Smooth muscle cell of the brain vasculature (primary cell): ENCODE measurements around the gene GINS1.

Experiments used
- DNase-seq: peaks from one replicate; pipeline ENCODE4 v3.0.0-alpha.2; 2012; ENCODE audit warnings: low read depth, low spot score

GINS1 gene

DNA sequence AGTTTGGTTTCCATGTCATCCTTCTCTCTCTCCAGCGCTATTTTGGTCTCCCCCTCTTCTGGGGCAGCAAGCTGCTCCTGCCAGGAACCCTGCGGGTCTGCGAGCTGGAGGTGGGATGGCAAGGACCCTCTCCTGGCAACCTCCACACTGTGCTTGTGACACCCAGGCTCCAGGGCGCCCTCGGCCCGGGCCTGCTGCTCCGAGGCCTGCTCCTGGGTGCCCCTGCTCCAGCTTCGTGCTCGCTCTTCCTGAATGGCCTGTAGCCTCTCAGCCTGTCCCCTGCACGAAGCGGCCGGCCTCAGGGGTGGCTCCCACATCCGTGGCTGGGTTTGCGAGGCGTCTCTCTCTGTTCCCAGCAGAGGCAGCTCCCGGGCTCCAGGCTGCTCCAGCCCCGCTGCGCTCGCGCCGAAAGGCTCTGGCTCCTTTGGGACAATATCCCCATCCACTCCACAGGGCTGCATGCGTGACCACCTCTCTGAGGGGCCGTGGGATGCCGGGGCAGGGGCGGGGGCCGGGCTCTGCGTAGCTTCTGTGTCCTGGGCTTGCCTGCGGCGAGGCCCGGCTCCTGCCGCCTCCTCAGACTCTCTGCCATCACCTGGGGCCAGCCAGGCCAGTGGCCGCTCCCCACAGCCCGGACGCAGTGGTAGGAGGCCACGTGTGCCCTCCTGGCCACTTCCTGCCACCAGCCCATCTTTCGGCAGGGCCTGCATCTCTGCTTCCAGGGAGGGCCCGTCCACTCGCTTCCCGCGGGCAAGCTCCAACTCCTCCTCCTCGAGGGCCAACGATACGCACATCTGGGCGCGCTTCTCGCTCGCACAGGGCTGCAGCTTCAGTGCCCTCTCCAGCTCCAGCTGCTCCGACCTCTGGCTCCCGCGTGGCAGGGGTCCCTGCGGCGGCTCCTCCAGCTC is 68.9 kb downstream of the GINS1 start:
- DNase-seq = no peak

GRCh38 chr20:25477014-25477882 is 69.8 kb downstream of the GINS1 start:
- DNase-seq = no peak

DNA sequence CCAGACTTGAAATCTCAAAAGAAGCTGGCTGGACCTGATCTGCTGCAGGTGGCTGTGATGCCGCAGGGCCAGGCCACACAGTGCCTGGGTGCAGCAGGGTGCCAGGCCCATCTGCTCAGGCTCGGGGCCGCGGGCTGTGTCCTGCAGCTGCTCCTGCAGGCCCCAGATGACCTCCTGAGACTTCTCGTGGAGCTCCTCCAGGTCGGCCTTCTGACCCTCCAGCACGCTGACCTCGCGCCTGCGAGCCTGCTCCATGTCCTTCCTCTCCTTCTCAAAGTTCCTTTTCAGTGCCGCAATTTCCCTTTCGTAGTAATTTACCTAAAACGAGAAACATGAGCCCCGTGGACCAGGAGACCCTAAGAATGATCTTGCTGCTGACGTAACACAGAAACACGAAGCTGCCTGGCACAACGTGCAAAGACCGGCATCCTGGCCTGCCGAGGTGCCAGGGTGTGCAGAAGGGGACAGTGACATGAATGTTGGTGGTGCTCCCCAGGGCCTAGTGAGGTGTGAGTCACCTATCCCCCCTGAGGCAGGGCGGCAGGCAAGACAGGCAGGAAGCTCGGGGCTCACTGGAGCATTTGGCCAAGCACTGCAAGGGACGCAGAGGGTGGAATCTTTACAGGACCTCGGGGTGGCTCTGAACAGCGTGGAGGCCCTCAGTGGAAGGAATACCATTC is 71.6 kb downstream of the GINS1 start:
- no peak for DNase-seq

DNA sequence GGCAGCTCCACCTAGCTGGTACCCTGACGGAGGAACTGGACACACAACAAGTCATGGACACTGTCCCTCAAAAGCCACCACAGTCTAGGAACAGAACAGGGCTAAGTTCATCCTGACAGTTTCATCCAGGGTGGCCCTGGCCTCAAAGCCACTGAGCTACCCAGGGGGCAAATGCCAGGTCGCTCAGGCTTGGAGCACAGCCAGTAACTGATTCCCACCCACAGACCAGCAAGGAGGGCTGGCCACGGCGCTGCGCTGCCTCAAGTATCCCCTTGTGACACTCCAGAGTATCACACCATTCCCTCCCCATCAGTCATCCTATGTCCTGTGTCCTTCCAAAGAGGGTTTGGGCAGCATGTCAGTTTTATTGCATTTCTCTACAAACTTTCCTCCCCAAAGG is 72.2 kb downstream of the GINS1 start:
- no peak for DNase-seq

- DNase-seq = no peak
These were observed 72.7 kb downstream of the GINS1 start for GRCh38 chr20:25480156-25480555.

DNA sequence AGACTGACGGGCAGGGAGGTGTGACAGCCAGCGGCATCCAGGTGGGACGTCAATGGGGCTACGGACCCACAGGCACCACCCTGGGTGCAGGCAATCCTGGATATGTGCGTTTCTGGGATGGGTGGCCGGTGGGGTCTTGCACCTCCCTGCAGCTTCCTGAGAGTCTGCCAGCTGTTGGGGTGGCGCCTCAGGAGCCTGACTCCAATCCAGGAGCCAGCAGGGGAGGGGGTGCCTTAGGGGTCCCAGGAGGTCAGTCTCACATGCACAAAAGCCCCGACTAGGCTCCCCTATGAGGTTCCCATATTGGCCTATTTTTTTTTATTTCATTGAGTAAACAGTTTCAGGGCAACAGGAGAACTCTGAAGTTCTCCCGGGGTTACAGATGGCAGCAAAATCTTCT is 73.3 kb downstream of the GINS1 start:
- DNase-seq = no peak

GRCh38 chr20:25481235-25481917 is 73.9 kb downstream of the GINS1 start:
- DNase-seq = no peak

- DNase-seq = no peak
These were observed 74.4 kb downstream of the GINS1 start for GRCh38 chr20:25481918-25482253.

DNA sequence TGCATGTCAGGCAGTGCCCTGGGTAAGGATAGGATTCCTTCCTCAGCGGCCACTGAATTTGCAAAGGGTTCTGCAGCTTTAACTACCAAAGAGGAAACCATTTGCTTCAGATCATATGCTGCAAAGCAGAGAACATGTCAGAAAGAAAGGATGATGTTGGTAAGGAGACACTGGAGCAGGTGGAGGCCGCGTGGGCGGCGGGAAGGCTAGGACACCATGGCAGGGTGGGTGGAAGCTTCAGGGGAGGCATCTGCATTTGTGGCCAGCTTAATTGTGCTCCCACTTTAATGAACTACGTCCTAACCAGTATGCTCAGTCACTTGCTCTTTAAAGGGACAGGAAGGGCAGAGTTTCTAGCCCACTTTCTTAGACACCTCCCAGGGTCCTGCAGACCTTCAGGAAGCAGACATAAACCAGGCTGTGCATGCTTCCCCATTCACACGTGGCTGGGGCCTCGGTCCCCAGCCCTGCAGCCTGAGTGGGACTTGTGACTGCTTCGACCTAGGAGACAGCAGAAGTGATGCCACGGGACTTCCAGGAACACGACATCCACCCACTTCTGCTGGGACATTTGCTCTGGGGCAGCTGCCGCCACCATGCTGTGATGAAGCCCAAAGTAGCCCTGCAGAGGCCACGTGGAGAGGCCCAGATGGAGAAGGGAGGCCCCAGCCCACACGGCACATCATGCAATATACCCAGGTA is 76.1 kb downstream of the GINS1 start:
- no peak for DNase-seq

DNA sequence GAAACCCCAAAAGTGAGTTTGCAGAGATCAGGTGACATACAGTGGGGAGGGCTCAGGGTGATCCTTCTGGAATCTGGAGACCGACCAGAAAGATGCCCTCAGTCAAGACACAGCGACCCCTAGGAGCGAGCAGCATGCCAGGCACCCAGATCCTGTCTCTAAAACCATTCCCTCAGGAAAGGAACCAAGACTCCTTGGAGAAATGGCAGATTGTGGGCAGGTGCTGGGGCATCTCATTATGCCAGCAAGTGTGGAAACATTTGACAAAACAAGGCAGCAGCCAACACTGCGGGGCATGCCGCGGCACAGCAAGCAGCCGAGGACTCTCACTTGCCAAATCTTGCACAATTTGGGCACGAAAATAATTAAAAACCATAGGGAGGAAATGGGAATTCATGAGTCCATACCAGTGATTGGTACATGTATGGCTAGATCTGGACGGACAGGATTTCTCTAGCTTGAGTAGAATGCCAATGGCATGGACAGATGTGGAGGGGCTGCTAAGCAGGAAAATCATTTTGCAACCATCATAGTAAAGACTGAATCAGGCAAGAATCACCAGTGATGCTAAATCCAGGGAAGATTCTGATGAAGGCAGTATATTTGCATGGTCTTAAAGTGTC is 76.9 kb downstream of the GINS1 start:
- DNase-seq = no peak

DNA sequence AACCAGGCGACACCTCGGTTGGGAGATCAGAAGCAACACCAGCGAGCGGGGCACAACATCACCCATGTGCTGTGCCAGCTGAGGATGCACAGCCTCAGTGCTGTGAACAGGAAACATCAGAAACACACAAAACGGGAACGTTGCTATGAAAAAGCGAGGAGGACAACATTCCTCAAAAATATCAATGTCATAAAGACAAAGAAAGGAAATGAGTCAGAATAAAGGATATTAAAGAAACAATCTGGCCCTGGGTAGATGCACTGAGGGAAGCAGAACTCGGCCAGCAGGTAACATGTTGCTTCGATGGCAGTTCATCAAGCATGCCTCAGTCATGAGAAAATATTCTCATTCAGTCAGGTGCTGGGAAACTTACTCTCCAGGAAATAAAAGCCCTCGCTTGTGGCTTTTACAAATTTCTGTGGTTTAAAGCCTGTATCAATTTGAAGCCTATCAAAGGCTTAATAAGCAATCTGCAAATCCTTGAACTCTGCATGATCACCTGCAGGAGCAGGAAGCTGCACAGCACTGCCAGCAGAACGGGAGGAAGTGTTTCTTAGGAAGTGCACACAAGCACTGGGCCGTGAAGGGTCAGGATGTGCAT is 77.5 kb downstream of the GINS1 start:
- DNase-seq = no peak

GRCh38 chr20:25485872-25486271 is 78.4 kb downstream of the GINS1 start:
- no peak for DNase-seq

- DNase-seq = no peak
These were observed 78.9 kb downstream of the GINS1 start for GRCh38 chr20:25486377-25486776.

DNA sequence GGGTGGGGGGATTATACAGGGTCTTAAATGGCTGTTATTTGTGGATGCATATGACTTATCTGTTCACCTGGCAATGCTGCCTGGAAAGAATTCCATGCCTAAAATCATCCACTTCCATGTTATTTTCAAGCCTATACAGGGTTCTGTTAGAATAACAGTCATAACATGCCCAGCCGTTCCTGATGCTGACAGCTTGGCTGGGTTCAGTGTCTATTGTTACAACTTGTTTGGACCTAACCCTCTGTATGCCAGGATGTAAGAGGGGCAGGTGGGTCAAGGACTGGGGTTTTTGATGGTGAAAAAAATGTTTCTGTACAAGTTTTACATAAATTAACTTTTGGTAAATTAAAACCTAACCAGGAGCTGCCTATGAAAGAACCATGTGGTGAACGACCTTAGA is 79.8 kb downstream of the GINS1 start:
- DNase-seq = no peak

DNA sequence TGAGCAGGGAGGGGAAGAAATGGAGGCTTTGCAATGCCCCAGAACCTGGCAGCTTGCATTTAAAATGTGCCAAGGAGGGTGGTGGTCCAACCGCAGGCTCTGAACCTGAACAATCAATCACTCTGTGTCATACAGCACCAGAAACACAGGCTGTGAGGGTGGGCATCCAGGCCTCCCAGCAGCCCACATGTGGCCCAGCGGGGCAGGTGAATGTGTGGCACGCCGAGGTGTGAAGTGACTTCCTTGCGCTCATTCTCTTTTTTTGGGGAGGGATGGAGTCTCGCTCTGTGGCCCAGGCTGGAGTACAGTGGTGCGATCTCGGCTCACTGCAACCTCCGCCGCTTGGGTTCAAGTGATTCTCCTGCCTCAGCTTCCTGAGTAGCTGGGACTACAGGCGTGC is 80.5 kb downstream of the GINS1 start:
- DNase-seq = no peak

GRCh38 chr20:25489221-25489871 is 81.9 kb downstream of the GINS1 start:
- no peak for DNase-seq

- DNase-seq = no peak
These were observed 83.4 kb downstream of the GINS1 start for GRCh38 chr20:25490656-25491445.

- no peak for DNase-seq
These were observed 84.1 kb downstream of the GINS1 start for GRCh38 chr20:25491446-25492038.
